ENCODE results near the gene OR2C3.

OR2C3 gene

GRCh38 chr1:247517795-247518612, 18.2 kb downstream of the OR2C3 start (continued):
- TF ChIP-seq, protein P1, sequence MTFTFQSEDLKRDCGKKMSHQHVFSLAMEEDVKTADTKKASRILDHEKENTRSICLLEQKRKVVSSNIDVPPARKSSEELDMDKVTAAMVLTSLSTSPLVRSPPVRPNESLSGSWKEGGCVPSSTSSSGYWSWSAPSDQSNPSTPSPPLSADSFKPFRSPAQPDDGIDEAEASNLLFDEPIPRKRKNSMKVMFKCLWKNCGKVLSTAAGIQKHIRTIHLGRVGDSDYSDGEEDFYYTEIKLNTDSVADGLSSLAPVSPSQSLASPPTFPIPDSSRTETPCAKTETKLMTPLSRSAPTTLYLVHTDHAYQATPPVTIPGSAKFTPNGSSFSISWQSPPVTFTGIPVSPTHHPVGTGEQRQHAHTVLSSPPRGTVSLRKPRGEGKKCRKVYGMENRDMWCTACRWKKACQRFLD (tag by site-specific recombination; IDR thresholded peaks at IDR 0.05), result no peak
- TF ChIP-seq YY2 (tag by site-specific recombination; IDR thresholded peaks at IDR 0.05), result no peak
- TF ChIP-seq ZNF132 (tag by site-specific recombination; IDR thresholded peaks at IDR 0.05; ENCODE audit: borderline replicate concordance), result no peak
- TF ChIP-seq AEBP2 (tag by site-specific recombination; IDR thresholded peaks at IDR 0.05; ENCODE audit: borderline replicate concordance), result no peak
- no peak for TF ChIP-seq ZBTB44 (tag by site-specific recombination; IDR thresholded peaks at IDR 0.05)

GRCh38 chr1:247506831-247507230, 29.4 kb downstream of the OR2C3 start:
- no peak overlapping the region for H3K4me3 ChIP-seq (ENCODE audit: low read depth, low read length)
- ChIA-PET CTCF (no interaction called here), POLR2A (no interaction called here)
- H3K4me1 ChIP-seq (ENCODE audit: control insufficient read depth, insufficient read depth, low read length), result no peaks in the 10 kb centered on the region
- no peaks in the 10 kb centered on the region for H3K9me3 ChIP-seq (ENCODE audit: control insufficient read depth, insufficient read depth, low read depth, low read length)
- TF ChIP-seq KLF10 (tag by site-specific recombination; IDR thresholded peaks at IDR 0.05), result no peak
- TF ChIP-seq ZNF24 (tag by site-specific recombination; IDR thresholded peaks at IDR 0.05), result no peak
- TF ChIP-seq ZNF335 (tag by site-specific recombination; conservative IDR thresholded peaks at IDR 0.05), result no peak
- no peak for TF ChIP-seq GLI4 (tag by site-specific recombination; IDR thresholded peaks at IDR 0.05)
- no peak for TF ChIP-seq ZNF132 (tag by site-specific recombination; IDR thresholded peaks at IDR 0.05; ENCODE audit: borderline replicate concordance)
- TF ChIP-seq ZNF768 (tag by site-specific recombination; IDR thresholded peaks at IDR 0.05), result no peak
- no peak for TF ChIP-seq ZNF658 (tag by site-specific recombination; IDR thresholded peaks at IDR 0.05)
- no peak for TF ChIP-seq ZNF426 (tag by site-specific recombination; IDR thresholded peaks at IDR 0.05)
- no peak for TF ChIP-seq ZBTB1 (tag by site-specific recombination; IDR thresholded peaks at IDR 0.05)
- TF ChIP-seq, protein P2, sequence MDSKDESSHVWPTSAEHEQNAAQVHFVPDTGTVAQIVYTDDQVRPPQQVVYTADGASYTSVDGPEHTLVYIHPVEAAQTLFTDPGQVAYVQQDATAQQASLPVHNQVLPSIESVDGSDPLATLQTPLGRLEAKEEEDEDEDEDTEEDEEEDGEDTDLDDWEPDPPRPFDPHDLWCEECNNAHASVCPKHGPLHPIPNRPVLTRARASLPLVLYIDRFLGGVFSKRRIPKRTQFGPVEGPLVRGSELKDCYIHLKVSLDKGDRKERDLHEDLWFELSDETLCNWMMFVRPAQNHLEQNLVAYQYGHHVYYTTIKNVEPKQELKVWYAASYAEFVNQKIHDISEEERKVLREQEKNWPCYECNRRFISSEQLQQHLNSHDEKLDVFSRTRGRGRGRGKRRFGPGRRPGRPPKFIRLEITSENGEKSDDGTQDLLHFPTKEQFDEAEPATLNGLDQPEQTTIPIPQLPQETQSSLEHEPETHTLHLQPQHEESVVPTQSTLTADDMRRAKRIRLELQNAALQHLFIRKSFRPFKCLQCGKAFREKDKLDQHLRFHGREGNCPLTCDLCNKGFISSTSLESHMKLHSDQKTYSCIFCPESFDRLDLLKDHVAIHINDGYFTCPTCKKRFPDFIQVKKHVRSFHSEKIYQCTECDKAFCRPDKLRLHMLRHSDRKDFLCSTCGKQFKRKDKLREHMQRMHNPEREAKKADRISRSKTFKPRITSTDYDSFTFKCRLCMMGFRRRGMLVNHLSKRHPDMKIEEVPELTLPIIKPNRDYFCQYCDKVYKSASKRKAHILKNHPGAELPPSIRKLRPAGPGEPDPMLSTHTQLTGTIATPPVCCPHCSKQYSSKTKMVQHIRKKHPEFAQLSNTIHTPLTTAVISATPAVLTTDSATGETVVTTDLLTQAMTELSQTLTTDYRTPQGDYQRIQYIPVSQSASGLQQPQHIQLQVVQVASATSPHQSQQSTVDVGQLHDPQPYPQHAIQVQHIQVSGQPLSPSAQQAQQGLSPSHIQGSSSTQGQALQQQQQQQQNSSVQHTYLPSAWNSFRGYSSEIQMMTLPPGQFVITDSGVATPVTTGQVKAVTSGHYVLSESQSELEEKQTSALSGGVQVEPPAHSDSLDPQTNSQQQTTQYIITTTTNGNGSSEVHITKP (tag by site-specific recombination; IDR thresholded peaks at IDR 0.05), result no peak
- TF ChIP-seq EGR2 (tag by site-specific recombination; IDR thresholded peaks at IDR 0.05; ENCODE audit: low read depth), result no peak
- TF ChIP-seq SP2 (tag by site-specific recombination; IDR thresholded peaks at IDR 0.05), result no peak
- TF ChIP-seq ZNF629 (tag by site-specific recombination; IDR thresholded peaks at IDR 0.05), result no peak
- no peak for TF ChIP-seq ZNF350 (tag by site-specific recombination; IDR thresholded peaks at IDR 0.05)
- TF ChIP-seq KLF16 (tag by site-specific recombination; IDR thresholded peaks at IDR 0.05), result no peak
- TF ChIP-seq ZNF513 (tag by site-specific recombination; IDR thresholded peaks at IDR 0.05), result no peak
- no peak for TF ChIP-seq ZNF174 (tag by site-specific recombination; IDR thresholded peaks at IDR 0.05)
- no peaks in the 10 kb centered on the region for H3K36me3 ChIP-seq (ENCODE audit: control insufficient read depth in 2 of 2, insufficient read depth in 1 of 2, low read length in 2 of 2)
- no peak overlapping the region for H3K27ac ChIP-seq (ENCODE audit: extremely low read depth, low read depth, low read length)

All from HEK293 (cell line).